Measurements from ENCODE around the gene GAB1. TPM values are rescaled to one million over a fixed set of nuclear protein-coding genes. Genes with fewer than 3 reads are reported as not detected.

The GAB1 gene
- total and polyA plus RNA-seq, 11 donors: 15.3 to 130 (median 80.4) TPM

GRCh38 chr4:143291314-143291713, 45.4 kb upstream of the GAB1 start:
- DNase-seq: no peak
- TF ChIP-seq CTCF (IDR thresholded peaks at IDR 0.05) (no peak), POLR2A (IDR thresholded peaks at IDR 0.05) (no peak)
- peaks cover 0 to 40% (median 13%) of the 10 kb centered on the region in 12 donors for H3K4me1 ChIP-seq
- no peak for ATAC-seq
- no peak overlapping the region for H3K27ac ChIP-seq
- intact Hi-C loops (cut with DNase I): loop anchor here in 2 of 10 donors (5.0 kb wide), 2 partner anchors 46 to 84 kb away; partner anchors contain the start of gene GAB1 (in 2 of the 2)
- no peak overlapping the region for H3K4me3 ChIP-seq
- no peaks in the 10 kb centered on the region for H3K9me3 ChIP-seq
- H3K27me3 ChIP-seq: no peaks in the 10 kb centered on the region
- H3K36me3 ChIP-seq: no peaks in the 10 kb centered on the region

DNA sequence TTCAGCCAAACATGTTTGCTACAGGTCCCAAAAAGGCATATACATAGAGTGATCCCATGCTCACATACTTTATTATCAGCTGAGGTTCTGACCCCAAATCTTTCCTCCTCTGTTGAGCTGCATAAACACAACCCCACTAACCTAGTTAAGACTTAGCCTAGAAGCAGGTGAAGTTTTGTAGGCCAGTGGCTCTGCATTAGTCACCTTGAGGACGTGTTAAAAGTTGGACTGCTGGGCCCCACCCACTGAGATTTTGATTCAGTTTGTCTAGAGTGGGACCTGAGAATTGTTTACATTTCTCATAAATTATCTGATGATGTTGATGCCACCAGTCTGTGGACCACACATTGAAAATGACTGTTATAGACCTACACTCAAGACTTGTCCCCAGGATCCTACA, 43.8 kb upstream of the GAB1 start:
- Histone ChIP-seq H3K4me3 (no peak overlapping the region), H3K27me3 (no peaks in the 10 kb centered on the region), H3K4me1 (peaks cover 0 to 30% (median 12%) of the 10 kb centered on the region in 12 donors), H3K36me3 (no peaks in the 10 kb centered on the region), H3K9me3 (no peaks in the 10 kb centered on the region), H3K27ac (peak overlapping the region in 1 of 12 donors; percentile 13)
- ATAC-seq (no peak), DNase-seq (no peak)
- WGBS, 4 donors: 96 to 100% (median 98%) methylated on average over 1 of the region's 1 CpG
- TF ChIP-seq POLR2A (IDR thresholded peaks at IDR 0.05) (no peak), CTCF (IDR thresholded peaks at IDR 0.05) (no peak)
- intact Hi-C loops (cut with DNase I): loop anchor here in 2 of 10 donors (5.0 kb wide), 2 partner anchors 44 to 86 kb away; partner anchors contain the start of gene GAB1 (in 2 of the 2)

GRCh38 chr4:143294310-143294709, 42.4 kb upstream of the GAB1 start:
- intact Hi-C loops (cut with DNase I): loop anchor here in 2 of 10 donors (5.0 kb wide), 2 partner anchors 43 to 87 kb away; partner anchors contain the start of gene GAB1 (in 2 of the 2)
- ATAC-seq (peak; percentile 63 to 93 (median 92)), DNase-seq (peak; percentile 75 to 91 (median 86))

More at GRCh38 chr4:143294310-143294709, 42.4 kb upstream of the GAB1 start:
- 0 to 13% (median 7%) methylated on average over 3 of the region's 3 CpGs for WGBS, 4 donors
- no peaks in the 10 kb centered on the region for H3K9me3 ChIP-seq
- no peak overlapping the region for H3K4me3 ChIP-seq
- peaks cover 0 to 28% (median 12%) of the 10 kb centered on the region in 12 donors for H3K4me1 ChIP-seq
- no peaks in the 10 kb centered on the region for H3K27me3 ChIP-seq
- no peaks in the 10 kb centered on the region for H3K36me3 ChIP-seq
- H3K27ac ChIP-seq: peak overlapping the region in 8 of 12 donors; percentile 4 to 54 (median 26)
- no peak for TF ChIP-seq CTCF (IDR thresholded peaks at IDR 0.05)
- TF ChIP-seq POLR2A (IDR thresholded peaks at IDR 0.05): no peak

Data from heart left ventricle (tissue), 16 donors.